Gastroesophageal sphincter (tissue), 4 donors: ENCODE results near the gene MBD2. TPM values are rescaled to one million over a fixed set of nuclear protein-coding genes. Genes with fewer than 3 reads are reported as not detected.

Experiments
- ATAC-seq: fragments of 150-250 bp; one replicate; pipeline ENCODE4 v1.9.1; 2016; ENCODE audit warnings: mild to moderate bottlenecking, moderate library complexity
- H3K27ac ChIP-seq, 4 donors: fragments of 200-600 bp; sonication (generic) in 3 of 4; 1 replicate in 3 of 4; 2 replicates in 1 of 4; pipeline ENCODE4 v1.5.1; 2016 to 2019
- H3K27me3 ChIP-seq: fragments of 200-600 bp; sonication (generic); one replicate; pipeline ENCODE4 v1.5.1; 2019
- H3K36me3 ChIP-seq, 2 donors: fragments of 200-600 bp; sonication (generic); one replicate each; pipeline ENCODE4 v1.5.1; 2019; ENCODE audit warnings: control low read depth in 1 of 2
- H3K4me1 ChIP-seq, 3 donors: fragments of 200-600 bp; sonication (generic); 1 replicate in 2 of 3; 2 replicates in 1 of 3; pipeline ENCODE4 v1.5.1; 2016 to 2019; ENCODE audit warnings: control low read depth in 2 of 3
- H3K4me3 ChIP-seq, 2 donors: fragments of 200-600 bp; sonication (generic); one replicate each; pipeline ENCODE4 v1.5.1; 2019; ENCODE audit warnings: mild to moderate bottlenecking in 1 of 2, moderate library complexity in 1 of 2
- H3K9me3 ChIP-seq, 3 donors: fragments of 200-600 bp; sonication (generic); one replicate each; pipeline ENCODE4 v1.5.1; 2017 to 2019; ENCODE audit warnings: control low read depth in 2 of 3
- CTCF ChIP-seq, 4 experiments: fragments of 200-600 bp in 2 of 4; fragments of 450-650 bp in 2 of 4; sonication (generic) in 1 of 4; IDR thresholded peaks; one replicate each; pipeline ENCODE4 v1.5.1; 2017 to 2019; ENCODE audit warnings: antibody characterized with exemption in 4 of 4, mild to moderate bottlenecking in 2 of 4, moderate library complexity in 2 of 4
- EP300 ChIP-seq: sonication (generic); formaldehyde crosslinking; IDR thresholded peaks from one replicate; pipeline ENCODE4 v1.6.1; 2017; ENCODE audit warnings: antibody characterized with exemption, mild to moderate bottlenecking
- POLR2A ChIP-seq, 2 donors: fragments of 450-650 bp; IDR thresholded peaks; one replicate each; pipeline ENCODE4 v1.6.1; 2017; ENCODE audit warnings: antibody characterized with exemption in 2 of 2, mild to moderate bottlenecking in 2 of 2, moderate library complexity in 1 of 2
- POLR2AphosphoS5 ChIP-seq: sonication (generic); formaldehyde crosslinking; IDR thresholded peaks from one replicate; pipeline ENCODE4 v1.6.1; 2017; ENCODE audit warnings: antibody characterized with exemption
- WGBS, 2 donors: methylation state at CpG; one replicate each; pipeline ENCODE4 v1.1.5; 2018; ENCODE audit warnings: low coverage in 1 of 2; 5-methylcytosine and 5-hydroxymethylcytosine counted together
- total RNA-seq, 4 donors: library from RNA; depleted of rRNA; stranded (reverse); fragments of >200 nt; gene quantifications; one replicate each; pipeline ENCODE4 v1.1.0, GENCODE V29; 2016

The MBD2 gene
- total RNA-seq, 4 donors from 2014 or later, result 29.5 to 48.5 (median 36.1) TPM

GRCh38 chr18:54192415-54192814, 32.1 kb downstream of the MBD2 start:
- Histone ChIP-seq H3K4me3 (no peak overlapping the region), H3K27me3 (no peaks in the 10 kb centered on the region), H3K9me3 (no peaks in the 10 kb centered on the region), H3K36me3 (peaks cover 0 to 17% of the 10 kb centered on the region in 2 donors), H3K4me1 (no peaks in the 10 kb centered on the region), H3K27ac (no peak overlapping the region)
- TF ChIP-seq EP300, result no peak
- TF ChIP-seq POLR2A (IDR thresholded peaks at IDR 0.05), result no peak
- no peak for TF ChIP-seq CTCF (IDR thresholded peaks at IDR 0.05)
- TF ChIP-seq POLR2AphosphoS5, result no peak
- no peak for ATAC-seq
- WGBS, 2 donors, result 76 to 90% methylated on average over 2 to 3 of the region's 4 CpGs

GRCh38 chr18:54191352-54191751, 33.1 kb downstream of the MBD2 start:
- no peak for TF ChIP-seq POLR2A (IDR thresholded peaks at IDR 0.05)
- TF ChIP-seq EP300, result no peak
- TF ChIP-seq POLR2AphosphoS5, result no peak
- no peak for TF ChIP-seq CTCF (IDR thresholded peaks at IDR 0.05)
- H3K4me3 ChIP-seq, result no peak overlapping the region
- H3K9me3 ChIP-seq, result no peaks in the 10 kb centered on the region
- no peak for ATAC-seq
- no peaks in the 10 kb centered on the region for H3K4me1 ChIP-seq
- H3K27me3 ChIP-seq, result no peaks in the 10 kb centered on the region
- H3K36me3 ChIP-seq, result peaks cover 0 to 26% of the 10 kb centered on the region in 2 donors
- H3K27ac ChIP-seq, result no peak overlapping the region

GRCh38 chr18:54187372-54187771, 37.1 kb downstream of the MBD2 start:
- H3K27ac ChIP-seq, result no peak overlapping the region
- no peaks in the 10 kb centered on the region for H3K9me3 ChIP-seq
- H3K27me3 ChIP-seq, result no peaks in the 10 kb centered on the region
- H3K4me3 ChIP-seq, result no peak overlapping the region
- 100% methylated on average over 1 to 3 of the region's 3 CpGs for WGBS, 2 donors
- TF ChIP-seq POLR2AphosphoS5 (no peak), CTCF (IDR thresholded peaks at IDR 0.05) (no peak), EP300 (no peak), POLR2A (IDR thresholded peaks at IDR 0.05) (no peak)
- H3K4me1 ChIP-seq, result no peaks in the 10 kb centered on the region
- ATAC-seq, result no peak
- H3K36me3 ChIP-seq, result peaks cover 0 to 36% of the 10 kb centered on the region in 2 donors

GRCh38 chr18:54184836-54185235, 39.6 kb downstream of the MBD2 start:
- H3K27ac ChIP-seq, result no peak overlapping the region
- no peaks in the 10 kb centered on the region for H3K9me3 ChIP-seq
- no peaks in the 10 kb centered on the region for H3K4me1 ChIP-seq
- H3K27me3 ChIP-seq, result no peaks in the 10 kb centered on the region
- no peak overlapping the region for H3K4me3 ChIP-seq
- peaks cover 0 to 43% of the 10 kb centered on the region in 2 donors for H3K36me3 ChIP-seq
- ATAC-seq, result no peak
- TF ChIP-seq POLR2AphosphoS5 (no peak), CTCF (IDR thresholded peaks at IDR 0.05) (no peak), POLR2A (IDR thresholded peaks at IDR 0.05) (no peak), EP300 (no peak)

GRCh38 chr18:54183390-54183789, 41.1 kb downstream of the MBD2 start:
- no peak for ATAC-seq
- no peaks in the 10 kb centered on the region for H3K27me3 ChIP-seq
- H3K4me3 ChIP-seq, result no peak overlapping the region
- H3K9me3 ChIP-seq, result no peaks in the 10 kb centered on the region
- H3K4me1 ChIP-seq, result no peaks in the 10 kb centered on the region
- no peak for TF ChIP-seq POLR2A (IDR thresholded peaks at IDR 0.05)
- TF ChIP-seq CTCF (IDR thresholded peaks at IDR 0.05), result no peak
- TF ChIP-seq POLR2AphosphoS5, result no peak
- no peak for TF ChIP-seq EP300
- WGBS, 2 donors, result 89 to 92% methylated on average over 2 to 3 of the region's 3 CpGs
- H3K27ac ChIP-seq, result no peak overlapping the region
- peaks cover 0 to 40% of the 10 kb centered on the region in 2 donors for H3K36me3 ChIP-seq
